Sciatic nerve (tissue), 2 donors: ENCODE results near the gene DNAJC11. TPM values are rescaled to one million over a fixed set of nuclear protein-coding genes. Genes with fewer than 3 reads are reported as not detected.
A peak's percentile ranks its signal among the peaks of the same experiment; 100 is the strongest.

Experiments used
- ATAC-seq: fragments of 200-7000 bp; cut with Tn5 transposase; one replicate; pipeline ENCODE4 v1.9.1; 2020; ENCODE audit warnings: mild to moderate bottlenecking, moderate library complexity
- DNase-seq: peaks from one replicate; pipeline ENCODE4 v3.0.0-alpha.2; 2020; ENCODE audit warnings: low spot score
- intact Hi-C: fragments of 100-400 bp; cut with DNase I; formaldehyde crosslinking; loops from one replicate; pipeline ENCODE4 v1.14.2; 2022
- total RNA-seq: library from RNA; stranded (reverse); fragmentation: NEBNext Ultra II Directional; extraction: Animal tissue kit (Norgen Biotek cat#: 25700); gene quantifications from one replicate; pipeline ENCODE4 v1.2.1, GENCODE V29; 2021
- donor health status: DM: no; HTN: no; CAD: no.
- donor health status: DM: no; HTN: no; CAD: no.

Gene DNAJC11
- total RNA-seq, 1 donor from 2014 or later = 38.7 TPM

DNA sequence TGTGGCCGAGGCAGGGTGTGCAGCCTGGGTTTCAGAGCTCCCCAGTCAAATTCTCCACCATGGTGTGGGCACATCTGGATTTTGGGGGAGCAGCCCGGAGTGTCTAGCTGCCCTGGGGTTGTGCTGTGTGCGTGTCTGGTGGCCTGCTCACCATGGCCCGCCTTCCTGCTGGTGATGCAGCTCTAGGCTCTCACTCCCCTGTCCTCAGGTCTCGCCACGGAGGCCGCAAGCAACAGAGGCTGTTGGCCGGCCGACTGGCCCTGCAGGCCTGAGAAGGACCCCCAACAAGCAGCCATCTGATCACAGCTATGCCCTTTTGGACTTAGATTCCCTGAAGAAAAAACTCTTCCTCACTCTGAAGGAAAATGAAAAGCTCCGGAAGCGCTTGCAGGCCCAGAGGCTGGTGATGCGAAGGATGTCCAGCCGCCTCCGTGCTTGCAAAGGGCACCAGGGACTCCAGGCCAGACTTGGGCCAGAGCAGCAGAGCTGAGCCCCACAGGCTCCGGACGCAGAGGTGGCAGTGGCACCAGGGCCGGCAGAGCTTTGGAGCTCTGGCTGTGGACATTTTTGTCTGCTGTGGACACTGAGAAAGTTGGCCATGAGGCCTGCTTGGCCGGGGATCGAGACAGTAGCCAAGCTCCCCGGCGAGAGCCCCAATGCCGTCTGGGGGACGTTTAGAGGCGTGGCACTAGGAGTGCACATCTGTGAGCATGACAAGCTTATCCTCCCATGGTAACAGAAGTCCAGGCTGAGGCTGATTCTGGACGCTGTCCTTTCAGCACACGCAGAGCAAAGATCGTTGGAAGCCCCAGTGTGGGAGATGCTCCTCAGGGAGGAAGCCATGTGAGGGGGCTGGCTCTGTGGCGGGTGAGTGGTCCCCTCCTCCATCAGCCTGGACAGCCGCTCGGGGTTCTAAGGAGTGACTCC lies 68.8 kb downstream of the DNAJC11 start:
- ATAC-seq (no peak), DNase-seq (no peak)
- intact Hi-C loops = no loop called here

DNA sequence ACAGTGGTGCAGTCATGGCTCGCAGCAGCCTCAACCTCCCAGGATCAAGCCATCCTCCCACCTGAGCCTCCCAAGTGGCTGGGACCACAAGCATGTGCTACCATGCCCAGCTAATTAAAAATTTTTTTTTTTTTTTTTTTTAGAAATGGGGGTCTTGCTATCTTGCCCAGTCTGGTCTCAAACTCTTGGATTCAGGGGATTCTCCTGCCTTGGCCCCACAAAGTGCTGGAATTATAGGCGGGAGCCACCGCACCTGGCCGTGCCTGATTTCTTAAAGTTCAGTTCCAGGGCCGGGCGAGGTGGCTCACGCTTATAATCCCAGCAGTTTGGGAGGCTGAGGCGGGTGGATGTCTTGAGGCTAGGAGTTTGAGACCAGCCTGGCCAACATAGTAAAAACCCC lies 70.6 kb downstream of the DNAJC11 start:
- ATAC-seq (no peak), DNase-seq (no peak)
- intact Hi-C loops = no loop called here

DNA sequence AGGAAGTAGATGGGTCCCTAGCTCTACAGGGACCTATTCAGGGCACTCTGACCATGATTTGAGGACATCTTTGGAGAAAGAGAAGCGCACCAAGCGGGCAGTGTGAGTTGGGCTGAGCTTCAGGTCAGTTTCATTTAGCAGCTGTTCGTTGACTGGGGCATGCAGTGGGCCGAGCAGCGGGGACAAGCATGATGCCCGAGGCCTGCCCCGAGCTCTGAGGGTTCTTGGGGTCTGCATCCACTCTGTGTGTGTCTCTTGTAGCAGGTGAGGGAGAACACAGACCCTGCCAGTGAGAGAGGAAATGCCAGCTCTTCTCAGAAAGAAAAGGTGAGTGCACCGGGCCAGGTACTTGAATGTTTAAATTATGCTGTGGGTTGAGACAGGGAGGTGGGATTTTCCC lies 71.6 kb downstream of the DNAJC11 start:
- intact Hi-C loops = no loop called here
- no peak for ATAC-seq
- DNase-seq = no peak

DNA sequence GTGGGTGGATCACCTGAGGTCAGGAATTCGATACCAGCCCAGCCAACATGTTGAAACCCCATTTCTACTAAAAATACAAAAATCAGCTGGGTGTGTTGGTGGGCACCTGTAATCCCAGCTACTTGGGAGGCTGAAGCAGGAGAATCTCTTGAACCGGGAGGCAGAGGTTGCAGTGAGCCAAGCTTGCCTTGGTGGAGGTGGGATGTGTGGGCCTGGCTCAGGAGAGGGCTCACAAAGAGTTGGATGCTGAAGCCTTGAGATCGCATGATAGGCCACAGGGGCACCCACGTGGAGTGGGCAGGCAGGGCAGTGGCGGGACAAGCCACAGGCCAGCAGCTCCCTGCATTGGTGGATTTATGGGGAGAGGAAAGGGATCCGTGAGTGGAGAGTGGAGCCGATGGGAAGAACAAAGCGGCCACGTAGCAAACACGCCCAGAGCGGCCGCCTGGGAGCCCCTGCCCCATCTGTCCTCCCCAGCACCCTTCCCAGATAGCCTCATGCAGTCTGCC lies 72.6 kb downstream of the DNAJC11 start:
- intact Hi-C loops = no loop called here
- DNase-seq = no peak
- no peak for ATAC-seq

DNA sequence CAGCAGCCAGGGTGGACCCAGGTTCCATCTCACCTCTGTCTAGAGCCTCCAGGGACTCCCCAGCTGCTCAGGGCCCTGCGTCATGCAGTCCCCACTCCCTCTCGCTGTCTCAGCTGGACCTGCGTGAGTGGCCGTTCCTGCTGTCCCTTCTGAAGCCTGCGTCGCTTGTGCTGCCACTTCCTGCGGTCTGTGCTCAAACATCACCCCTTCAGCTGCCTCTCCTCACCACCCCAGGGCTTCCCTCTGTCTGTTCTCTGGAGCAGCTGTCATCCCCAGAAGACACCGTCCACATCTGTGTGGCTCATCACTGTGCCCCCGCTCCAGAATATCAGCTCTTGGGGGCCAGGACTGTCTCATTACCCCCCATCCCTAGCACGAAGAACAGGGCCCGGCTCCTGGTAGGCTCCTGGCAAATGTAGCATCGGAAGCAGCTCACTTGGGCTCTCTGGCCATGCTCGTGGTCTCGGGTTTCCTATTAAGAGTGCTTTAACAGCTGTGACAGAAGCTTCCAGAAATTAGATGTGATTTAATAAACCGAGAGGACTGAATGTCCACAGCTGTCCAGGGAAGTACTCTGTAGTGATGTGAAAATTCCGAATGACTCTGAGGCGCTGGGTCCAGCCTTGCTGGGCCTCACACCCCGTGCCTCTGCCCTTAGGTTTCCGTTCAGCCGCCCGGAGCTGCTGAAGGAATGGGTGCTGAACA lies 73.6 kb downstream of the DNAJC11 start:
- ATAC-seq (no peak), DNase-seq (no peak)
- intact Hi-C loops = no loop called here

DNA sequence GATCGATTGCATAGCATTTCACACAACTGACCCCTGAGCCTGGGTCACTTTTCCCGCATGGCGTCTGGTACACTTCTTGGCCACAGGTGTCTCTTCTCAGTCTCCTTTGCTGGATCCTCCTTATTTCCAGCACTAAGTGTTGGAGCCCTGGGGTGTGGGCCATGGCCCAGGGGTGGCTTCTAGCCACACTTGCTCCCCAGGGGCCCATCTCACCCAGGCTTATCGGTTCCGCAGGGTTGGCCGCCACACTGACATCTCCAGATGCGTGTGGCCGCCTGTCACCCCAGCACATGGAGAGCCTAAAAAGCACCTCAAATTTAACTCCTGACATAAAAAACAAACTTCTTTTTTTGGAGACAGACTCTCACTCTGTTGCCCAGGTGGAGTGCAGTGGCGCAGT lies 74.6 kb downstream of the DNAJC11 start:
- intact Hi-C loops = no loop called here
- DNase-seq = no peak
- no peak for ATAC-seq

DNA sequence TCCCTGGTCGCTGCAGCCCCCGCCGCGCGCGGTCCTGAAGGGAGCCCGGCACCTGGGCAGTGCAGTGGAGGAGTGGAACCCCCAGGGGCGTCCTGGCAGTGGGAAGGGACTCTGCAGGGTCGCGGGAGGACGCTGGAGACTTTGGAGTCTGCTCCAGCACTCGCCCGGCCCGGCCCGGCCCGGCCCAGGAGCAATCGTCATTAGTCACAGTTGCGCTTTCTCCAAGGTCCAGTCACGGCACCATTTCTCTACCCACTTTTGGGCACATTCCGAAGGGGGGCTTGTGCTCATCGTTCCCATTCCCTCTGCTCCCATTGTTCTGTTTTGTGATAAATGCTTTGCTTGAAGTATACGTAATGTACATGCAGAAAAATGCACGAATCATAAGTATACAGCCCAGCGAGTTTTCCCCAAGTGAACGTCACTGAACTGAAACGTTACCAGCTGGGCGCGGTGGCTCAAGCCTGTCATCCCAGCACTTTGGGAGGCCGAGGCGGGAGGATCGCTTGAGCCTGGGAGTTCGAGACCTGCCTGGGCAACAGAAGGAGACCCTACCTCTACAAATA lies 75.9 kb downstream of the DNAJC11 start:
- ATAC-seq = peak; percentile 3
- intact Hi-C loops = no loop called here
- peak; percentile 65 for DNase-seq

DNA sequence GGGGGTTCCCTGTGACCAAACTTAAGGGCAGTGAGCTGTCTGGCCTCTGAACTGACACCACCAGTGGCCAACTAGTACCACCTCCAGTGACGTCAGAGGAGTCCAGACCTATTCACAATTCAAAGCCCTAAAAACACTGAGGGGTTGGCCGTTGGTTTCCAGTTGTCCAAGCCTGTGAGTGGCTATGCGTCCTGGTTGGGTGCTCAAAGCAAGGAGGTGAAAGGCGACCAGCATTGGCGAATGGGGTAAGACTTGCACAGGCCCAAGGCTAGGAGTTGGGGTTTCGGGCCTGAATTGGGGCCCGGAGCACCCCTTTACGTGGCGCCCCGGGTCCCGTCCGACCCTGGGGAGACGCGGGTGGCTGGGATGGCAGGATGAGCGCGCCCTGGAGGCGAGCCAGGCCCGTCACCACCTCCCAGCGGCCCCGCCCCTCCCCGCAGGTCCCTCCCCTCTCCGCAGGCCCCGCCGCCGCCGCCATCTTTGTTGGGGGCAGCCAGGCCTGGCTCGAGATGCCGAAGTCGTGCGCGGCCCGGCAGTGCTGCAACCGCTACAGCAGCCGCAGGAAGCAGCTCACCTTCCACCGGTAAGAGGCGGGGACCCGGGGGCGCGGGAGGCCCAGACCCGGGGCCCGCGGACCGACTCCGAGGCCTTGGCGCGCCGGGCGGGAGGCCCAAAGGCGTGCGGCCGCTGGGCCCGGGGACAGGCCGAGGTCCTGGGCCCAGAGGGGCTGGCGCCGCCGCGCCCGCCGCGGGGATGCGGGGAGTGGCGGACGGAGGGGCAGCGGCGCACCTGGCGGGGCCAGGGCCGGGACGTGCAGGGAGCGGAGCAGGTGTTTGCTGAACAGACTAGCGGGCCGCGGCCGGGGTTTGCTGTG lies 76.7 kb downstream of the DNAJC11 start, which contains the start of gene THAP3:
Gene THAP3, plus strand, starts transcription at position 159 of the 874 bp plus-strand sequence. Its CDS starts 351 bp downstream, at position 510.
- peak; percentile 93 for ATAC-seq
- DNase-seq = peak; percentile 92
- intact Hi-C loops = no loop called here

DNA sequence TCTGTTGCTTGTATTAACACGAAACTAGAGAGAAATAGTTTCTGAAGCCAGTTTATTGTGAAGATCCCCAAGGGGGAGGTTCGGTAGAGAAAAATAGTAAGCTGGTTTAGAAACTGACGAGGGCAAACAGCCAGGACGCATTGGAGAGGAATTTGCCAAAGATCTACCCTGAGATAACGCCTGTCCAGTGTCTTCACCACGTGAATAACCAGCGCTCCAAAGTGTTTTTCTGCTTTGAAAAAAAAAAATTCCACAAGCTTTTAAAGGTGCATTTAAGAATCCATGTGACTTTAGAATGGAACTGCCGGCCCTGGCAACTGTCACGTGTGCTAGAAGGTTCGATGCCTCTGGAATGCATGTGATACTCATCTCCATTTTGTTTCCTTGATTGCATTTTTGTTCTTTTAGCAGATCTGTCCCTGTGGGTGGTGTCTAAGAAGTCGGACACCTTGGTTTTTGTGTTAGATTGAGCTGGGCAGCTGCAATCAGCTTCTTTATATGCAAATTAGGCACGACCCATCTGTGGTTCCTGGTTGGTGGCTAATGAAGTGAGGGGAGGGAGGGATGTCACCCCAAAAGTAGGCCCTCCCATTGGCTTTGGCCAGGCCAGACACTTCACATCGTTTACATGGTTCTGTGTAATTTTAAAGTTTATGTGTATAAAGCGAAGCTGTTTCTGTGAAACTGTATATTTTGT lies 78.2 kb downstream of the DNAJC11 start:
- intact Hi-C loops = no loop called here
- ATAC-seq (no peak), DNase-seq (no peak)

DNA sequence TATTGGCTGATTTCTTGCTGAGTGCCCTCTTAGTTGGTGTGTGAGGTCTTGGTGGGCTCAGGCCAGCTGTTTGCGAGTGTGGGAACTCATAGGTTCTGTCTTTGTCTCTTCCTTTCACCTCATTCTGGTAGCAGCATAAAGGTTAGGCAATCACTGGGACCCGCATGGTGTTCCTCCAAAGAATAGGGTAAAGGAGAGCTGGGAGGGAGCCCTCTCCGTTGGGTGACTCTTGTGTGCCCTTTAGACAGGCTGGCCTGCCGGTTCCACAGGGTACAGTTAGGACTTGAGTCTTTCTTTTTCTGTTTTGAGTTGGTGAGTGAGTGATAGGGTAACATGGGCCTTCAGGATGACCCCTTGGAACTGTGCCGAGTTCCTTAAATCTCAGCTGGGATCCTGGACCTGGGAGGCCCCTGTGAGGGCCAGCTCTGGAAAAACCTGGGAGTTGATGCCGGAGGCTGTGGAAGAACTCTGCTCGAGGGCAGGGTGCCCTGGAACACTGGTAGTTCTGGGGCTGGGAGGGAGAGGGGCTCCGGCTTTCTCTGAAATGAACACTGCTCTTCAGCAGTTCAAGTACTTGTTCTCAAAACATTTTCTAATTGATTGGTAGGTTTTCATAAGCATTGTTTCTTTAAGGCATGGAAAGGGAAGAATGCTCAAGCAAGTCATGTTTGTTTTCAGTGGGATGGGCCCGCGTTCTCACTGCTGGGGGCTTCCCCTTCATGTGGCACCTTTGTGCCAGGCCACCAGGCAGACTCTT lies 79.0 kb downstream of the DNAJC11 start:
- intact Hi-C loops = no loop called here
- ATAC-seq (no peak), DNase-seq (no peak)

DNA sequence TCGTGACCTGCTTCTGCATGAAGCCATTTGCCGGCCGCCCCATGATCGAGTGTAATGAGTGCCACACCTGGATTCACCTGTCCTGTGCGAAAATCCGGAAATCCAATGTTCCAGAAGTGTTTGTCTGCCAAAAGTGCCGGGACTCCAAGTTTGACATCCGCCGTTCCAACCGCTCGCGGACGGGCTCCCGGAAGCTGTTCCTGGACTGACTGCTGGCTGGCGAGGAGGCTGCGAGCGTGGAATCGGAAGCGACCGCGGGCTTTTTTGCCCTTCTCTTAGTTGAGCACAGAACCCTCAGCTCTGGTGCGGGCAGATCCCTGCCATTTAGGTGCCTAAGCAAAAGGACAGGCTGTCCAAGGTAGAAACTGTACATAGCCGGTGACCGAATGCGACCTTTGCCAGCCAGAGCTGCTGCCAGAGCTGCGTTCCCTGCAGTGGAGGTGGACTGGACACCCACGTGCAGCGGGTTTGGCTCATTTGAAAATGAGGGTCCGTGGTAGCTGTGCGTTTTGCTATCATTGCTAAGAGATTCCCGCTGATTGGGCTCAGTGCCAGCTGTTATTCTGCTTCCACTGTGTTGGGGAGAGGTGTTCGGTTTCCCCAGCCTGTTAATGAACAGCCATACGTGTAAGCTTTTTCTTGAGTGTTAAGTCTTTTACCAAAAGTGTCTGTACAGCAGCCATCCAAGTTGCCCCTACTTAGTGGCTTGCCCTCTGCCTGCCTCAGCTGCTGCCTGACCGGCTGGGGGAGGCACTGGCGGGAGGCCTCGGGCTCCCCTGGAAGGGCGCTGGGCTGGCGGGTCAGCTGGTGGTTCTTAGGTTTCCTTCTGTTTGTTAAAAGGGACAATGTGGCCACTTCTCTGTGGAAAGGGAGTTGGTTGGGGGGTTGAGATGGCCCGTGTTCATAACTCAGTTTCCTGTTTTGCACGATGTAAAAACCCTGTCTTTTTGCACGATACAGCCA lies 79.9 kb downstream of the DNAJC11 start:
- DNase-seq (no peak), ATAC-seq (no peak)
- intact Hi-C loops = no loop called here

DNA sequence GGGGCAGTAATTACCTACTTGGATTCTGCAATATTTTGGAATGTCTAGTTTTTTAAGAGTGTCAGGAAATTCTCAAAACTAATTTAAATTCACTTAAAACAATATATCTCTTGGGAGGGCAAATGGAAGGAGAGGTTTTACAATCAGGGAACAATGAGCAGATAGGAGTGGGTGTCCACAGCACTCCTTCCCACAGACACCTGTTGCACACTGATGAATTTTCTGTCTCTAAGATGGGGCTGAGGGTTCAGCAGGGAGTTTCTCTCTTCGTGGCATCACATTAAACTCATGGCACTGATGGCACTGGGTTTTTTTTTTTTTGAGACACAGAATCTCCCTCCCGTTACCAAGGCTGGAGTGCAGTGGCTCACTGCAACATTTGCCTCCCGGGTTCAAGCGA lies 82.6 kb downstream of the DNAJC11 start:
- DNase-seq (no peak), ATAC-seq (no peak)
- intact Hi-C loops = no loop called here

DNA sequence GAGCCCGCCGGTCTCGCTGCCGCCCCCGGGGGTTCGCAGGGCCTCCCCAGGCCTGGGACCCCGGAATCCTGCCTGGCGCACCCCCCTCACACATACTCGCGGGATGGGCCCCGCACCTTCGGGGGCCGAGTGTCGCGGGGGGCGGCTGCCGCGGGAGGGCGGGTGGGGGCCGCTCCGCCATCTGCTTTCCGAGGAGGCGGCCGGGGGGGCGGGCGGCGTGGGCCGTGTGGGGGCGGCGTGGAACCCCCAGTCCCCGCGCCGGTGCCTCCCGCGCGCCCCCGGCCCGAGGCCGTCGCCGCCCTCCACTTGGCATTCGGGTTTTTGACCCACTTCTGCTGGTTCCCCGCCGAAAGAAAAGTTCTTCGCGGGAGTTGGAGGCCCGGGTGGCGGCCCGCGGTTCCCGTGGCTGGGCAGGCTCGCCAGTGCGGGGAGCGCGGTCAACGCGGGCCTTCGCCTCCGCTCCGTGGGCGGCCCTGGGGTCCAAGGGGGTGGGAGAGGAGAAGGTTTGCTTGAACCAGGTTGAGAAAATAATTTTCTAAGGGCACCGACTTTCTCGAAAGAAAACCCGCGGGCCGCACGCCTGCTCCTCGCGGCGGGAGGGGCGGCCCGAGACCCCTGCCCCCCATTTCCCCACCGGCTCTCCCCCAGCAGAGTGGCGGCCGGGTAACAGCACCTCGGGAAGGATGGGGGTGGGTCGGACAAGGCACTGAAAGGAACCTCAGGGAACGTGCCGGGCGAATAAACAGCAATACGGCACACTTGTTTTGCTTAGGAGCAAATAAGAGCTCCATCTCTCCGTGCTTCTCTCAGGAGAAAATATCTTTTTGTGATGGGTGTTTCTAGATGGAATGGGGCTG lies 86.5 kb downstream of the DNAJC11 start:
- DNase-seq = peak; percentile 70

DNA sequence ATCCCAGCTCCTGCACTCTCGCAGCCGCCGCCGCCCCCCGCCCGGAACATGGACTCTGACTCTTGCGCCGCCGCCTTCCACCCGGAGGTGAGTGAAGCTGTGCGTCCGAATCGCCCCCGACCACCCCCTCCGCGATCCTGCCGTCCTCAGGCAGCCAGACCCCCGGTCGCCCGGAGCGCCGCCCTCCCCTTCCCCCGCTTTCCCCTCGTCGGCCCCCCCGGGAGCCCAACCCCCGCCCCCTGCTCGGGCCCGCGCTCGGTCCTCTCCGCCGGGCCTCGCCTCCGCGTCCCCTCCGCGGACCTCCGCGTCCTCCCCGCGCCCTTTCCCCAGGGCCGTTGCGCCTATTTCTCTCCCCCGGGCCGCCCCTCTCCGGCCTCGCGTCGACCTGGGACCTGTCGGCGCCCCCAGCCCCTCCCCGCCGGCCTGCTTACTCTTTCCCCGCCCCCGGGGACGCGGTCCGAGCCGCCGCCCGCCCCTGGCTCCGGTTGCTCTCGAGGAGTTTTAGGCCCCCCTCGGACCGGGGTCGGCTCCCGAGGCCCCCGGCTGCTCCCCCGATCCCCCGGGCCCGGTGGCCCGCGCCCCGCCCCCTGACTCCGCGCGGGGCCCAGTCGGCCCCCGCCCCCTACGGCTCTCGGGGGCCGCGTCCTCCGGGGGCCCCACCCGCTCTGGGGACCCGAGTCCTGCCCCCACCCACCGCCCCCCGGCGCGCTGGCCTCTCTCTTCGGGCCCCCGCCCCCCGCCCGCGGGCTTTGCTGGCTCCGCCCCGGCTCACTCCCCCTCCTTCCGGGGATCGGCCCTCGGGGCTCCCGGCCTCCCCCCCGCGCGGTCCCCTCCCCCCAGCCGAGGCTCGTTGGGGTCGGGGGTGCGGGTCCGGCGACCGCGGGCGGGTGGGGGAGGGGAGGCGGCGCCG lies 87.3 kb downstream of the DNAJC11 start:
- ATAC-seq (no peak), DNase-seq (peak; percentile 84)
- intact Hi-C loops = no loop called here

More for the DNA sequence above, 86.5 kb downstream of the DNAJC11 start:
- no peak for ATAC-seq
- intact Hi-C loops = no loop called here
